HTERT RPE-1 (cell line): ENCODE results near the gene PITX1.
"Not testable (repeated sequence)": the region's sequence is repeated elsewhere in the genome, so short reads cannot be mapped to it uniquely, and the experiment has no call there.

Source experiments
- in situ Hi-C: fragments of 300-500 bp; cut with MboI; formaldehyde crosslinking; loops from 4 replicates; pipeline ENCODE4 v1.14.3; 2020; ENCODE audit warnings: low sequenced_read_pairs

Gene PITX1

DNA sequence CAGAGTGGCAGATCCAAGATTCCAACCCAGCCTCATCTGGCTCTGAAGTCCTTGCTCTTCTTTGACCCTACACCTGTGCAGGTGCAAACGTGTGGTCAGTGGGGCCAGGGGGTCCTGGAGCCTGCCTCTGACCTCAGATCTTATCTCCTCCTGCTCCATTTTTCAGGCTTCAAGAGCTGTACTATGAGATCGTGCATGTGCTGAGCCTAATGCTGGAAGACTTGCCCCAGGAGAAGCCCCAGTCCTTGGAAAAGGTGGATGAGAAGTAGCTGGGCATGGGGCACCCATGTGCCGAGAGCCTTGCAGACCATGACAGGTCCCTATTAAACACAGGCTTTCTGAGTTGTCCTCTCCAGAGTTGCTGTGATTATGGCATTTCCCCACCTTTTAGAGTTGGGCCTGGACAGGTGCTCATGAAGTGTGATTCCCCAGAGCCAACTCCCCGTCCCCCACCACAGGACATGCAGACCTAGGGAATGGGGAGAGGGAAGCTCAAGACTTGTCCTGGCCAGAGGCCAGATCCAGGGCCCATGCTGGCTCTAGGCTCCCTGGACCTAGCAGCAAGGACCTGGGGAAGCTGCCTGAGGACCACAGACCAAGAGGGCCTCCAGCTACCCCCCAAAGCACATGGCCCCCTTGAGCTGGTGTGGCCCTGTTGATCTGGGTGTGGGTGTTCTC, 22.5 kb downstream of the PITX1 start:
- in situ Hi-C loops, result no loop called here

DNA sequence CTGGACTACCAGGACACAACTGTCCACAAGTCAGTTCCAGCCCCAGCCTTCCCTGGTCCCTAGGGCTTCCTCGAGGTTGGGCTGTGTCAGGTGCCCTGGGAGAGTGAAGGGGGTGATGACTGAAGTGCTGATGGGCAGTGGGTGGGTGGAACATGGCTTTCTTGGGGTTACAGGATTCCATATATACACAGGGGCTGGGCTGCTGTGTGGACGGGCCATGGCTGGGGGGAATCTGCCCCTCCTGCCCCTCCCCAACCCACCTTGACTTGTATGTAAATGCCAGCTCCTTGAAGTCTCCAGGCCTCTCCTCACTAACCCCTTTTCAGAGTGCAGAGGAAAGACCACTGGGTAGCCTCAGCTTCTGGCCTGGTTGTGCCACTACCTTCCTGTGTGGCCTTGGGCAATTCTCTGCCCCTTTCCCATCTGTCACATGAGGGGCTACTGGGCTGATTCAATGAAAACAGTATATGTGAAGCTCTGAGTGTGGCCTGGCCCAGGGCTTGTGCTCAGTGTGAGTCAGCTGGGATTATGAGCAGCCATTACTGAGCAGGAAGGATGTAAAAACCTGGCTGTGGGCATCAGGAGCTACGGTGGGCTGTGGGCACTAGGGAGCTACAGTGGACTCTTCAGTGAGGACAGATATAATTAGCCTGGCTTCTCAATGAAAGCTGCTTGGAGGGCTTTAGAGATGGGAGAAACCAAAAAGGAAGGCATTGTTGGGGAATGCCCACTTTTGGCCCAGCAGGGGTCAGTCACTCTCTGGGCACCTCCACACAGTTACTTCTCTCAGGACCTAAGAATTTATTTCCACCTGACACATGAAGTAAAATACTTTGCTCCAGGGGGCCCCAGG, 23.3 kb downstream of the PITX1 start:
- in situ Hi-C loops, result no loop called here

DNA sequence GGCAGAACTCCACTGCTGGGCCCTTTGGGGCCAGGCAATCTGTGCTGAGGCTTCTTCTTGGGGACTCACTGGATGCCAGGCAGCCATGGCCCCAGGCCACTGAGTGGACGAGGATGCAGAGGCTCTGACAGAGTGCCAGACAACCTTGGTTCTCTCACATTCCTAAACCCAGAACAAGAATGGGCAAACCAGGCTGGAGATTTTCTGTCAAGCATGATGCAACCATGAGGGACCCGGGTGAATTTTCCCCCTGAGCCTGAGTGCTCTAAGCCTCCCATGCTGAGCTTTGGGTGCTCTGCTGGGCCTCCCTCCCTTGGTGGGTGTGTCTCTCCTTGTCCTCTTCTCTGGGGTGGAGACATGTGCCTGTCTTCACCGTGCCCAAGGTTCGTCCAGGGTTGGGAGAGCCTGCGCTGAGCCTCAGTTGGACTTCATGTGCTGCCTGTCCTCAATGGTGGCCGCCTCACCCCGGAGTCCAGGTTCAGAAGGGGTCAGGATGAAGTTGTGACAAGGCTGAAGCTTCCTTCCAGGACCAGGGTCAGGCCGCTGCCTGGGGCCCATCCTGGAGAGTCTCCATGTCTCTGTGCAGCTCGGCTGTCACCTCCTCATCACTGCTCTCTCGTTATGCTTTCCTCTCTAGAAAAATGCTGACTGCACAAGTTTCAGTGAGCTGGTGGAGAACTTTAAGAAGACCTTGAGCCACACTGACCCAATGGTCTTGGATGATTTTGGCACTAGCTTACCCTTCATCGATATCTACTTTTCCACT, 24.1 kb downstream of the PITX1 start:
- in situ Hi-C loops, result no loop called here

DNA sequence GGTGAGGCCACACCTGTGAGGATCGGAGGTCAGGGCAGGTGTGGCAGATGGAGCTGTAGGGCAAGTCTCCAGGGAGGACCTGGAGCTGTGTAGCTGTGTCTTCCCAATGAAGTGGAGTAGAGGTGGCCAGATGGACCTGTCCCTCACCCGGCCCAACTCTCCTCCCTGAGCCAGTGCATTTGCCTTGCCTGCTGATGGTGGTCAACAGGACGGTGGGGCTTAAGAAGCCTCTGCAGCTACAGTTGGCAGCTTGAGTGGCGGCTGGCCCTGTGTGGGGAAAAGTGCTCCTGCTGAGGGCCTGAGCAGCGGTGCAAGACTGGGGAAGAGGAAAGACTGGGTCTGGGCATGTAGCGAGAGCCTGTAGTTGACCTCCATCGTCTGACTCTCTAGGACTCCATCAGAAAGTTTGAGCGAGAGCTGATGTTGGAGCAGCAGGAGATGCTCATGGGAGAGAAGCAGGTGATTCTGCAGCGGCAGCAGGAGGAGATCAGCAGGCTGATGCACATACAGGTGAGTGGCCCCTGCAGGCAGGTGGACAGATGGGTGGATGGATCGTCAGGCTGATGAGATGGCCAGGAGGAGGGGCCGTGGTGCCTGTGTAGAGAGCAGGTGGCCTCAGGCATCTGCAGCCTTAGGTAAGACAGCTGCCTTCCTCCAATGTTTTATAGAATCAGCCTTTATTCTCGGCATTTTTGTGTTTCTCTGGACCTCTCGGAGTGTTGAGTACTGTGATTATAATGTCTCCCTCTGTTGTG, 24.9 kb downstream of the PITX1 start:
- in situ Hi-C loops, result no loop called here

DNA sequence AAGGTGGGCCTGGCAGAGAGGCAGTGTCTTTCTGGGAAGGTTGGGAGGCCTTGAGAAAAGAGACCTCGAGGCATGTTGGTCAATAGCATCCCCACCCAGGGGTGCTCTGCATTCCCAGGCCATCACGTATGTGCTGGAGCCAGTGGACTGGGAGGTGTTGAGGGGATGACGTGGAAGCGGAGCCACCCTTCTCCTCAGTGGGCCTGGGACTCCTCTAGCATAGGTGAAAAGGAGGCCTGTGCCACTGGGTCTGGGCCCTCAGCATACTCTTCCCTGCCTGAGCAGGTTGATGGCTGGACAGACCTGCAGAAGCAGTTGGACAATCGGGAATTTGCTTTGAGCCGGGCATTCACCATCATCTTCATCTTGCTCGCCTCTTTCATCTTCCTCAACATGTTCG, 25.5 kb downstream of the PITX1 start:
- in situ Hi-C loops, result no loop called here

DNA sequence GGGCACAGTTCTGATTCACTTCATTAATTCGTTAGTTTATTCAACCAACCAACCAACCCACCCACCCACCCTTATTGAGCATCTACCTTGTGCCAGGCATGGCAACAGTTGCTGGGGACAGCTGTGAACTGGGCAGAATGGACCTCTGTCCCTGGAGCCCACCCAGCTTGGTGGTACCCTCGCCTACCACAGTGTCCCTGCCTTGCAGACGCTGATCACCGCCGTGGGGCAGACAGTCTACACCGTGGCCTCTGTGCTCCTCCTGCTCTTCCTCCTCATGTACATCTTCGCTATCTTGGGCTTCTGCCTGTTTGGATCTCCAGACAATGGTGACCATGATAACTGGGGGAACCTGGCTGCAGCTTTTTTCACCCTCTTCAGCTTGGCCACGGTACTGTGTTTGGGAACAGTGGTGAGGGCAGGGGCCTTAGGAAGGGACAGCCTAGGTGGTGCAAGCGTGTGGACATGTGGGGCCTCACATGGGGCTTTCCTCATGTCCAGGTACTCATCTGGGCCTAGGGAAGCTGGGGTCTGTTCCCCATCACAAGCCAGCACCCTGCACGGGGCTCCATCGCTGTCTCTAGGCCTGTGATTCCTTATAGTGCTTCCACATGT, 26.2 kb downstream of the PITX1 start:
- in situ Hi-C loops, result no loop called here

DNA sequence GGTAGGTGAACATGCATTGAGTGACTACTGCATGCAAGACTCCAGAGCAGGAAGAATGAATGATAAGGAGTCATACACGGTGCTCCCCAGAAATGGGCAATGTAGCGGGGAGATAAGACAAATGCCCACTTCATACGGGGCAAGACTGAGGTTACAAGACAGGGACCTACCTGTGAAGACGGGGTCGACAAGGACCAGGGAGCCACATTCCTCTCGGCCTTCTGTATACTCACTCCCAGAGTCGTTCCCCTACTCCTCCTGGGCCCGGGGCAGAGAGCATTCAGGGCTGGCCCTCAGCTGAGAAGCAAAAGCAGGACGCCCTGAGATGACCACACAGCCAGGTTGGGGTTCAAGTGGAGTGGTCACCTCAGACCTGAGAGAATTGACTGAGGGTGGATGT, 26.7 kb downstream of the PITX1 start:
- in situ Hi-C loops, result no loop called here

DNA sequence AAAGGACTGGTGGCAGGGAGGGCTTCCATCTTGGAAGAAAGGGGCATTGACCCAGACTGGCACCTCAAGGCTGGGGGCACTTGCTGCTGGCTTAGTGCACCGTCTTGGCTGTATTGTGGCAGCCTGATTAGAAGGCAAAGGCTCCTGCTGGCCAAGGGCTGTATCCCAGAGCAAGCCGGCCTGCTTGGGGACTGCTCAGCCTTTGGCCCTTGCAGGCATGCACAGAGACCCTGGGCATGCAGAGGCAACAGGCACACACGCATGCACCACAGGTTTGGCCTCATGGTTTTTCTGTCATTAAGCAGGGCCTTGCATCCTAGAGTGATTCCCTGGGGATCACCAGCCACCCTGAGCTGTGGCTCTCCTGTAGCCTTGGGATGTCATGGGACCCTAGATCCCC, 29.0 kb downstream of the PITX1 start:
- in situ Hi-C loops, result no loop called here

DNA sequence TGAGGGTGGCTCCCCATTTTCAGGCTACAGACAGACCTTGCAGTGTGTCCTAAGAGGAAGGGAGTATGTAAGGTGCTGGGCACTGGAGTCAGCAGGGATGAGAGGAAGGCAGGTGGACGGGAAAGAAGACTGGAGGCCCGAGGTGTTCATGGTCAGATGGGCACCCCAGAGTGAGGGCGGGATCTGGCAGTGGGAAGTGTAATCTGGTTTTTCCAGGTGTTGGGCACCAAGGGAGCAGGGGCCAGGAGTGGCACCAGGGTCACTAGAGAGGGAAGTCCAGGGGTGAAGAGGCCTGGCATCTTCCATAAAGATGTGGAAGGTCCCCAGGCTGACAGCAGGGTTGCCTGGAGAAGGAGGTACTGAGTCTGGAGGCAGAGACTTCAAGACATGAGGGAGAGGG, 29.7 kb downstream of the PITX1 start:
- in situ Hi-C loops, result no loop called here

DNA sequence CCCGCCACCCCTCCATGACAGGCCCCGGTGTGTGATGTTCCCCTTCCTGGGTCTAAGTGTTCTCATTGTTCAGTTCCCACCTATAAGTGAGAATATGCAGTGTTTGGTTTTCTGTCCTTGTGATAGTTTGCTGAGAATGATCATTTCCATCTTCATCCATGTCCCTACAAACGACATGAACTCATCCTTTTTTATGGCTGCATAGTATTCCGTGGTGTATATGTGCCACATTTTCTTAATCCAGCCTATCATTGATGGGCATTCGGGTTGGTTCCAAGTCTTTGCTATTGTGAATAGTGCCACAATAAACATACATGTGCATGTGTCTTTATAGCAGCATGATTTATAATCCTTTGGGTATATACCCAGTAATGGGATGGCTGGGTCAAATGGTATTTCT, 36.0 kb downstream of the PITX1 start:
- in situ Hi-C loops, result not testable (repeated sequence)

DNA sequence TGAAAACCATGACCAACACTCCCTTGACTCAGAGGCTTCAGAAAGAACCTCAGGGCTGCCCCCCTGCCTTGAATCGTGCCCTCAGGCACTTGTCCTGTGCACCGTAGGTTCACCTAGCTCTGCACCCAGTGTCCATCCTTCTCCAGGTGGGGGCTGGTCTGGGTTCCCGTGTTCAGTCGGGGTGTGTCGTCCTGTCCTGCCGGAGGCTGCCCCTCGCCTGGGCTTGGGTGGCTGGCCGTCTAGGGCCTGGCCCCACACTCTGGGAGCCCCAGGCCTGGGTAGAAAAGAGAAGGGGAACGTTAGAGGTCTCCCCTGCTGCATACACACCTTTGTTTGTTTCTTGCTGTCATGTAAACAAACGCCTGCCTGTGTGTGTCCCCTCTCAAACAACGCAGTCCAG, 37.0 kb downstream of the PITX1 start:
- in situ Hi-C loops, result no loop called here

DNA sequence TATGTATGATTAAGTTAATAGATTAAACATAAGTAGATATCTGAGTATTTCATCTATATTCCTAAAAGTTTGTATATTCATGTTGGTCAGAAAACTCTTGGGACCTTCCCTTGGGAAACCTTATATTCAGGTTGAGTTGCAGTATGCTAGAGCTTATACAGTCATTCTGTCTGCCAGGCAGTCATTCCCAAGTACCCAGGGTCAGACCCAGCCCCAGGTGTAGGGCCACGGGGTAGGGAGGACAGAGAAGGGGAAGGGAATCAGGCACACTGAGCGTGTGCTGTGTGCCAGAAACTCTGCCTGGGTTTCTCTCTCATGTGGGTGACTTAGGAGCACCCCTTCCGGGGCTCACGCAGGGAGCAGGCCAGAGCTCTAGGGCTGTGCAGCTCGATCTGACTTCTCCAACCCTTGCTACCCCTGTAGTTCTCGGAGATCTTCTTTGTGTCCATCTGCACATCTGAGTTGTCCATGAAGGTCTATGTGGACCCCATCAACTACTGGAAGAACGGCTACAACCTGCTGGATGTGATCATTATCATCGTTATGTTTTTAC, 38.1 kb downstream of the PITX1 start:
- in situ Hi-C loops, result no loop called here

DNA sequence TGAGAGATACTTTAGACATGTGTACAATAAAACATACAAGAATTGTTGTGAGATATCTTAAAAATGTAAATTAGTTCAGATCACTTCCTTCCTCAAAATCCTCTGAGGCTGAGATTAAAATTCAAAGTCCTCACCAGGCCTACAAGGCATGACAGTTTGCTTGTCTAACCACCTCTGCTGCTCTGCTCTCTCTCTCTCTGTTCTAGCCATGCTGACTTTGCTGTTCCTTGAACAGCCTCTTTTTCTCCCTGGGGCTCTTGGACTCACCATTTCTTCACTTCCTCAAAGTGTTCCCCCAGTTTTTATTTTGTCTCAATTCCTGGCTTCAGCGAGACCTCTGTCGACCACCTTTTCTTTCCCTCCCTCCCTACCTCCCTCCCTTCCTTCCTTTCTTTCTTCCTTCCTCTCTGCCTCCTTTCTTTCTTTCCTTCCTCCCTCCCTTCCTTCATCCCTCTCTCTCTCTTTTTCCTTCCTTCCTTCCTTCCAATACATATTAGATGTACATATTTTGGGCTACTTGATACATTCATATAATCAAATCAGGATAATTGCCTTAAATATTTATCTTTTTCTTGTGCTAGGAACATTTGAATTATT, 39.4 kb downstream of the PITX1 start:
- in situ Hi-C loops, result no loop called here

DNA sequence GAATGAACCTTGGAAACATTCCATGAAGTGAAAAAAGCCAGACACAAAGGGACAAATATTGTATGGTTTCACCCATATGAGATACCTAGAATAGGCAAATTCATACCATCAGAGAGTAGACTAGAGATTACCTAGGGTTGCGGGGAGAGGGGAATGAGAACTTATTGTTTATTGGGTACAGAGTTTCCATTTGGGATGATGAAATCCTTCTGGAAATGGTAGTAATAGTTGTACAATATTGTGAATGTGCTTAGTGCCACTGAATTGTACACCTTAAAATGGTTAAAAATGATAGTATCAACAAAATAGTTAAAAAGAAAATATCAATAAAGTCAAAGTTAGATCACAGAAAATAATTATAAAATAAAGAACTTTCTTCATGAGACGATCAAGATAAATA, 40.9 kb downstream of the PITX1 start:
- in situ Hi-C loops, result no loop called here

DNA sequence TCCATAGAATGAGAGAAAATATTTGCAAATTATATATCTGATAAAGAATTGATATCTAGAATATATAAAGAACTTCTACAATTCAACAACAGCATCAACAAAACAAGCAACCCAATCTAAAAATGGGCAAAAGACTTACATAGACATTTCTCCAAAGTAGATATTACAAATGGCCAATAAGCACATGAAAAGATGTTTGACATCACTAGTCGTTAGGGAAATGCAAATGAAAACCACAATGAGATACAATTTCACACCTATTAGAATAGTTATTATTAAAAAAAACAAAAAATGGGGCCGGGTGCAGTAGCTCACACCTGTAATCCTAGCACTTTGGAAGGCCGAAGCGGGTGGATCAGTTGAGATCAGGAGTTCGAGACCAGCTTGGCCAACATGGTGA, 41.9 kb downstream of the PITX1 start:
- in situ Hi-C loops, result no loop called here

DNA sequence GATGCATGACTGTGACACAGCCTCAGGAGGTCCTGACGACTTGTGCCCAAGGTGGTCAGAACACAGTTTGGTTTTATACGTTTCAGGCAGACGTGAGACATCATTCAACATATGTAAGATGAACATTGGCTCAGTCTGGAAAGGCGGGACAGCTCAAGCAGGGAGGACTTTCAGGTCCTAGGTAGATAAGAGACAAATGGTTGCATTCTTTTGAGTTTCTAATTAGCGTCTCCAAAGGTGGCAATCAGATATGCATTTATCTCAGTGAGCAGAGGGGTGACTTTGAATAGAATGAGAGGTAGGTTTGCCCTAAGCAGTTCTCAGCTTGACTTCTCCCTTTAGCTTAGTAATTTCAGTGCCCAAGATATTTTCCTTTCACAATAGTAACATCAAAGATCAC, 43.8 kb downstream of the PITX1 start:
- in situ Hi-C loops, result not testable (repeated sequence)

DNA sequence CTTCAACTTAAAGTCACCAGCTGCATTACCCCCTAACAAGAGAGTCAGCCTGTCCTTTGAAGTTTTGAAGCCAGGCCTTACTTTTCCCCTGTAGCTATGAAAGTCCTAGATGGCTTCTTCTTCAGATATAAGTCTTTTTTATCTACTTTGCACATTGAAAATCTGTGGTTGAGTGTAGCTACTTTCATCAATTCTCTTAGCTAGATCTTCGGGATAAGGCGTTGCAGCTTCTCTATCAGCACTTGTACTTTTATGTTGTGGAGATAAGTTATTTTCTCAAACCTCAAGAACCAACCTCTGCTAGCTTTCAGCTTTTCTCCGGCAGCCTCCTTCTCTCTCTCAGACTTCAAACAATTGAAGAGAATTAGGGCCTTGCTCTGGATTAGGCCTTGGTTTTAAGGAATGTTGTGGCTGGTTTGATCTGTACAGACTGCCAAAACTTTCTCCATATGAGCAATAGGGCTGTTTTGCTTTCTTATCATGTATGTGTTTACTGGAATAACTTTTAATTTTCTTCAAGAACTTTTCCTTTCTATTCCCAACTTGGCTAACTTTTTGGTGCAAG, 44.7 kb downstream of the PITX1 start:
- in situ Hi-C loops, result no loop called here

DNA sequence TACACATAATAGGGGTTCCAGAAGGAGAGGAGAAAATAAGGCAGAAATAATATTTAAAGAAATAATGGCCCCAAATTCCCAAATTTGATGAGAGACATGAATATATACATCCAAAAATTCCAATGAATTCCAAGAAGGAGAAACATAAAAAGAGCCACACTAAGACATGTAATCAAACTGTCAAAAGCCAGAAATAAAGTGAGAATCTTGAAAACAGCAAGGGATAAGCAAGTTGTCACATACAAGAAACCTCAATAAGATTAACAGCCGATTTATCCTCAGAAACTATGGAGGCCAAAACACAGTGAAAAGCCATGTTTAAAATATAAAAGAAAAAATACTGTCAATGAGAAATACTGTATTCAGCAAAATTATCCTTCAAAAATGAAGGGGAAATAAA, 51.8 kb downstream of the PITX1 start:
- in situ Hi-C loops, result no loop called here

DNA sequence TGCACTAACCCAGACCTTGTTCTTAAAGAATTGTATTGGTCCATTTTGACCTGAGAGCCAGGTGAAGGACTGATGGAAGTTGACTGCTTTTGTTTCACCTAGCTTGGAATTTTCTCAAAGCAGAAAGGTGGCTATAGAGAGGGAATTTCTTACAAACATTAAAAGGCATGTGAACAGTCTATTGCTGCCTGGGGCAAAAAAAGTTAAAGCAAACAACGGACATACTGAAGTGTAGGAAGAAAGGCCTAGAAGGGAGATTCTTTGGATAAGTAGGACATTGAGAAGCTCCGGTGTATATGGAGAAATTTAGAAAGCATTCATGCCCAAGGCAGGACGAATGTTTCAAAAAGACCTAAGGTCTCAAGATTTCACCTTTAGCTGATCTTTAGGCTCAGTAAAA, 54.6 kb downstream of the PITX1 start:
- in situ Hi-C loops, result no loop called here
